Measurements from ENCODE around the gene PPFIA4. TPM values are rescaled to one million over a fixed set of nuclear protein-coding genes. Genes with fewer than 3 reads are reported as not detected.
A peak's percentile ranks its signal among the peaks of the same experiment; 100 is the strongest.

Gene PPFIA4
- polyA plus RNA-seq, 1 donor (not counting 4 experiments of a cell fraction or from before 2014, with no cell fraction given): 2.3 TPM

- Histone ChIP-seq H3K9ac (ENCODE audit: control insufficient read depth, extremely low read depth, insufficient read depth, low read length) (no peak overlapping the region), H3K27me3 (ENCODE audit: control insufficient read depth, extremely low read depth, insufficient read depth, low read length) (no peaks in the 10 kb centered on the region), H3K9me3 (ENCODE audit: control insufficient read depth, low read depth, low read length) (no peaks in the 10 kb centered on the region), H3K36me3 (ENCODE audit: control insufficient read depth in 2 of 2, extremely low read depth in 1 of 2, insufficient read depth in 2 of 2, low read length in 2 of 2) (peaks cover 0 to 5% of the 10 kb centered on the region in 2 experiments), H3K4me1 (ENCODE audit: control insufficient read depth, extremely low read depth, insufficient read depth, low read length) (peaks cover 8% of the 10 kb centered on the region), H3K4me2 (ENCODE audit: control insufficient read depth, extremely low read depth, insufficient read depth, low read depth, low read length) (no peak overlapping the region), H4K20me1 (ENCODE audit: control insufficient read depth, extremely low read depth, insufficient read depth, low read length) (peaks cover 3% of the 10 kb centered on the region), H2AFZ (ENCODE audit: control insufficient read depth, low read length) (no peak overlapping the region), H3K79me2 (ENCODE audit: control insufficient read depth, insufficient read depth, low read length) (no peaks in the 10 kb centered on the region), H3K4me3 (ENCODE audit: control insufficient read depth in 2 of 3, extremely low read depth in 1 of 3, insufficient read depth in 2 of 3, low read depth in 1 of 3, low read length in 3 of 3) (no peak overlapping the region), H3K9me1 (ENCODE audit: control insufficient read depth, extremely low read depth, insufficient read depth, low read length) (no peaks in the 10 kb centered on the region), H3K27ac (ENCODE audit: control insufficient read depth, insufficient read depth, low read length) (no peak overlapping the region)
- no peak for TF ChIP-seq EZH2 (IDR thresholded peaks at IDR 0.05; ENCODE audit: low read length)
- TF ChIP-seq CTCF (optimal IDR thresholded peaks at IDR 0.05 in 1 of 3, IDR thresholded peaks at IDR 0.05 in 1 of 3, conservative IDR thresholded peaks at IDR 0.05 in 1 of 3; ENCODE audit: extremely low read depth in 1 of 3, insufficient read depth in 2 of 3, low read length in 3 of 3): peak; percentile 17 to 38 (median 37)
- DNase-seq (ENCODE audit: low read depth, low spot score): no peak
- no peak for FAIRE-seq
- dilution Hi-C loops (cut with MboI; ENCODE audit: extremely low pct_ligation_motif_present, low sequenced_read_pairs): loop anchor here (25.0 kb wide), 1 partner anchor 214 kb away; no protein-coding TSS in a partner anchor
Measured at GRCh38 chr1:203048555-203049051, 22.3 kb downstream of the PPFIA4 start.

- Histone ChIP-seq H3K9me3 (ENCODE audit: control insufficient read depth, low read depth, low read length) (no peaks in the 10 kb centered on the region), H4K20me1 (ENCODE audit: control insufficient read depth, extremely low read depth, insufficient read depth, low read length) (peaks cover 3% of the 10 kb centered on the region), H3K27me3 (ENCODE audit: control insufficient read depth, extremely low read depth, insufficient read depth, low read length) (no peaks in the 10 kb centered on the region), H3K4me2 (ENCODE audit: control insufficient read depth, extremely low read depth, insufficient read depth, low read depth, low read length) (no peak overlapping the region), H3K4me1 (ENCODE audit: control insufficient read depth, extremely low read depth, insufficient read depth, low read length) (peaks cover 8% of the 10 kb centered on the region), H3K9ac (ENCODE audit: control insufficient read depth, extremely low read depth, insufficient read depth, low read length) (no peak overlapping the region), H3K4me3 (ENCODE audit: control insufficient read depth in 2 of 3, extremely low read depth in 1 of 3, insufficient read depth in 2 of 3, low read depth in 1 of 3, low read length in 3 of 3) (no peak overlapping the region), H3K36me3 (ENCODE audit: control insufficient read depth in 2 of 2, extremely low read depth in 1 of 2, insufficient read depth in 2 of 2, low read length in 2 of 2) (peaks cover 0 to 5% of the 10 kb centered on the region in 2 experiments), H3K27ac (ENCODE audit: control insufficient read depth, insufficient read depth, low read length) (no peak overlapping the region), H3K9me1 (ENCODE audit: control insufficient read depth, extremely low read depth, insufficient read depth, low read length) (no peaks in the 10 kb centered on the region), H2AFZ (ENCODE audit: control insufficient read depth, low read length) (no peak overlapping the region), H3K79me2 (ENCODE audit: control insufficient read depth, insufficient read depth, low read length) (no peaks in the 10 kb centered on the region)
- TF ChIP-seq CTCF (optimal IDR thresholded peaks at IDR 0.05 in 1 of 3, IDR thresholded peaks at IDR 0.05 in 1 of 3, conservative IDR thresholded peaks at IDR 0.05 in 1 of 3; ENCODE audit: extremely low read depth in 1 of 3, insufficient read depth in 2 of 3, low read length in 3 of 3) (no peak), EZH2 (IDR thresholded peaks at IDR 0.05; ENCODE audit: low read length) (no peak)
- FAIRE-seq: no peak
- no peak for DNase-seq (ENCODE audit: low read depth, low spot score)
- dilution Hi-C loops (cut with MboI; ENCODE audit: extremely low pct_ligation_motif_present, low sequenced_read_pairs): loop anchor here (25.0 kb wide), 1 partner anchor 213 kb away; no protein-coding TSS in a partner anchor
Measured at GRCh38 chr1:203049077-203049476, 22.8 kb downstream of the PPFIA4 start.
